ENCODE results near the gene TTC9.

Gene TTC9

DNA sequence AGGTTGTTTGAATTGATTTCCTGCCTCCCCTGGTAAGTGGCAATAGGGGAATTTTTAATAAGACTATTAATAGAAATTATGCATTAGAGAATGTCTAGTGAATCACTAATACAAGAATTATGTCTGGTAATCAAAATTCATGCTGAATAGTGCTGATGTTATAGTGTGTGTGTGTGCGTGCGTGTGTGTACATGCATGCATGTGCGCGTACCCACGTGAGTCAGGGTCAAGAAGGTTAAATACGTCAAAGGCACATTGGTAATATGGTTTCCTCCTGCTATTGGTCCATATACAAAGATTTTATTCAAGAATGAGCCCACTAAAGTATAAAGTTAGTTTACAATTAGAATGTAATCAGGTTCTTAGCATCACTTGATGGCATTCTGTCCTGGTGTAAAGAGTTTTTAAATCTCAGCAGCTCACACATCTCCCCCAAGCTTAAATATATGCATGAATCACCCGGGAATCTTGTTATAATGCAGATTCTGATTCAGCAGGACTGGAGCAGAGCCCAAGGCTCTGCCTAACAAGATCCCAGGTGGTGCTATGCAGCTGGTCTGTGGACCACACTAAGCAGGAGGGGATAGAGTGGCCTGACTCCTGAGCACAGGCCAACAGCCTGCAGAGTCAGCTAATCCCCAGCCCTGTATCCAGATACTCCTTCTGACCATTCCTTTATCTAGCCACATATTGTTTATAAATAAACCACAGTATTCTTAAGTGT is 43.9 kb downstream of the TTC9 start:
- Histone ChIP-seq H4K20me1 (ENCODE audit: insufficient read depth, low read length, poor library complexity, severe bottlenecking) (no peaks in the 10 kb centered on the region), H3K9ac (ENCODE audit: low read depth, low read length, poor library complexity, severe bottlenecking) (no peak overlapping the region), H3K9me3 (ENCODE audit: insufficient read depth, low read depth, low read length) (no peaks in the 10 kb centered on the region), H2AFZ (ENCODE audit: low read length) (no peak overlapping the region), H3K79me2 (ENCODE audit: insufficient read depth, low read length) (no peaks in the 10 kb centered on the region), H3K4me2 (ENCODE audit: low read depth, low read length, poor library complexity, severe bottlenecking) (no peak overlapping the region), H3K4me1 (ENCODE audit: insufficient read depth, low read length, poor library complexity, severe bottlenecking) (no peaks in the 10 kb centered on the region), H3K36me3 (ENCODE audit: insufficient read depth, low read length) (no peaks in the 10 kb centered on the region), H3K4me3 (ENCODE audit: low read length, poor library complexity, severe bottlenecking) (no peak overlapping the region), H3K27me3 (ENCODE audit: insufficient read depth, low read length, poor library complexity, severe bottlenecking) (no peaks in the 10 kb centered on the region), H3K9me2 (replicated peaks; ENCODE audit: low read depth, low read length) (no peaks in the 10 kb centered on the region), H3F3A (ENCODE audit: low read depth) (no peaks in the 10 kb centered on the region)
- TF ChIP-seq EZH2phosphoT487 (IDR thresholded peaks at IDR 0.05; ENCODE audit: borderline replicate concordance), result no peak
- TF ChIP-seq, protein P1, sequence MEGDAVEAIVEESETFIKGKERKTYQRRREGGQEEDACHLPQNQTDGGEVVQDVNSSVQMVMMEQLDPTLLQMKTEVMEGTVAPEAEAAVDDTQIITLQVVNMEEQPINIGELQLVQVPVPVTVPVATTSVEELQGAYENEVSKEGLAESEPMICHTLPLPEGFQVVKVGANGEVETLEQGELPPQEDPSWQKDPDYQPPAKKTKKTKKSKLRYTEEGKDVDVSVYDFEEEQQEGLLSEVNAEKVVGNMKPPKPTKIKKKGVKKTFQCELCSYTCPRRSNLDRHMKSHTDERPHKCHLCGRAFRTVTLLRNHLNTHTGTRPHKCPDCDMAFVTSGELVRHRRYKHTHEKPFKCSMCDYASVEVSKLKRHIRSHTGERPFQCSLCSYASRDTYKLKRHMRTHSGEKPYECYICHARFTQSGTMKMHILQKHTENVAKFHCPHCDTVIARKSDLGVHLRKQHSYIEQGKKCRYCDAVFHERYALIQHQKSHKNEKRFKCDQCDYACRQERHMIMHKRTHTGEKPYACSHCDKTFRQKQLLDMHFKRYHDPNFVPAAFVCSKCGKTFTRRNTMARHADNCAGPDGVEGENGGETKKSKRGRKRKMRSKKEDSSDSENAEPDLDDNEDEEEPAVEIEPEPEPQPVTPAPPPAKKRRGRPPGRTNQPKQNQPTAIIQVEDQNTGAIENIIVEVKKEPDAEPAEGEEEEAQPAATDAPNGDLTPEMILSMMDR (conservative IDR thresholded peaks at IDR 0.05; ENCODE audit: low read length), result no peak

GRCh38 chr14:70692210-70692609 is 50.5 kb downstream of the TTC9 start:
- H3K4me2 ChIP-seq (ENCODE audit: low read depth, low read length, poor library complexity, severe bottlenecking), result no peak overlapping the region
- H3K9ac ChIP-seq (ENCODE audit: low read depth, low read length, poor library complexity, severe bottlenecking), result no peak overlapping the region
- H3K27me3 ChIP-seq (ENCODE audit: insufficient read depth, low read length, poor library complexity, severe bottlenecking), result no peaks in the 10 kb centered on the region
- TF ChIP-seq, protein P1 (conservative IDR thresholded peaks at IDR 0.05; ENCODE audit: low read length), result no peak
- TF ChIP-seq EZH2phosphoT487 (IDR thresholded peaks at IDR 0.05; ENCODE audit: borderline replicate concordance), result no peak
- H3K4me1 ChIP-seq (ENCODE audit: insufficient read depth, low read length, poor library complexity, severe bottlenecking), result no peaks in the 10 kb centered on the region
- H3F3A ChIP-seq (ENCODE audit: low read depth), result no peaks in the 10 kb centered on the region
- H2AFZ ChIP-seq (ENCODE audit: low read length), result no peak overlapping the region
- H3K36me3 ChIP-seq (ENCODE audit: insufficient read depth, low read length), result no peaks in the 10 kb centered on the region
- no peaks in the 10 kb centered on the region for H4K20me1 ChIP-seq (ENCODE audit: insufficient read depth, low read length, poor library complexity, severe bottlenecking)
- no peaks in the 10 kb centered on the region for H3K79me2 ChIP-seq (ENCODE audit: insufficient read depth, low read length)
- no peaks in the 10 kb centered on the region for H3K9me3 ChIP-seq (ENCODE audit: insufficient read depth, low read depth, low read length)
- H3K4me3 ChIP-seq (ENCODE audit: low read length, poor library complexity, severe bottlenecking), result no peak overlapping the region
- H3K9me2 ChIP-seq (replicated peaks; ENCODE audit: low read depth, low read length), result no peaks in the 10 kb centered on the region

GRCh38 chr14:70696026-70696425 is 54.3 kb downstream of the TTC9 start:
- no peak overlapping the region for H3K4me2 ChIP-seq (ENCODE audit: low read depth, low read length, poor library complexity, severe bottlenecking)
- no peak for TF ChIP-seq EZH2phosphoT487 (IDR thresholded peaks at IDR 0.05; ENCODE audit: borderline replicate concordance)
- TF ChIP-seq, protein P1 (conservative IDR thresholded peaks at IDR 0.05; ENCODE audit: low read length), result no peak

More at GRCh38 chr14:70696026-70696425, 54.3 kb downstream of the TTC9 start:
- Histone ChIP-seq H3K36me3 (ENCODE audit: insufficient read depth, low read length) (no peaks in the 10 kb centered on the region), H3K4me3 (ENCODE audit: low read length, poor library complexity, severe bottlenecking) (no peak overlapping the region), H3K9me2 (replicated peaks; ENCODE audit: low read depth, low read length) (no peaks in the 10 kb centered on the region), H3K27me3 (ENCODE audit: insufficient read depth, low read length, poor library complexity, severe bottlenecking) (no peaks in the 10 kb centered on the region), H3K9me3 (ENCODE audit: insufficient read depth, low read depth, low read length) (no peaks in the 10 kb centered on the region), H3K9ac (ENCODE audit: low read depth, low read length, poor library complexity, severe bottlenecking) (no peak overlapping the region), H3F3A (ENCODE audit: low read depth) (no peaks in the 10 kb centered on the region), H2AFZ (ENCODE audit: low read length) (no peak overlapping the region), H4K20me1 (ENCODE audit: insufficient read depth, low read length, poor library complexity, severe bottlenecking) (no peaks in the 10 kb centered on the region), H3K4me1 (ENCODE audit: insufficient read depth, low read length, poor library complexity, severe bottlenecking) (peaks cover 7% of the 10 kb centered on the region), H3K79me2 (ENCODE audit: insufficient read depth, low read length) (no peaks in the 10 kb centered on the region)

All from Loucy (cell line).